SK-N-SH treated with all-trans-retinoic acid at 6 μM for 48 hours (cell line): ENCODE results near the gene OSCAR.

Experiments
- ATAC-seq: fragments of 200-7000 bp; cut with Tn5 transposase; 3 replicates; pipeline ENCODE4 v1.9.1; 2020; ENCODE audit warnings: mild to moderate bottlenecking, moderate library complexity
- BACH2 ChIP-seq: fragments of 250-450 bp; sonication (Bioruptor Pico); IDR thresholded peaks from 2 replicates; pipeline ENCODE4 v1.9.0; 2021; ENCODE audit warnings: mild to moderate bottlenecking, borderline replicate concordance
- CSDC2 ChIP-seq: fragments of 250-450 bp; sonication (Bioruptor Pico); IDR thresholded peaks from 2 replicates; pipeline ENCODE4 v1.5.0; 2020; ENCODE audit warnings: mild to moderate bottlenecking, moderate library complexity
- CSRNP3 ChIP-seq: fragments of 250-450 bp; sonication (Bioruptor Pico); IDR thresholded peaks from 2 replicates; pipeline ENCODE4 v1.5.1; 2021; ENCODE audit warnings: mild to moderate bottlenecking, moderate library complexity
- ESRRG ChIP-seq: fragments of 250-450 bp; sonication (Bioruptor Pico); IDR thresholded peaks from 2 replicates; pipeline ENCODE4 v1.6.1; 2021; ENCODE audit warnings: mild to moderate bottlenecking
- POU6F1 ChIP-seq: fragments of 250-450 bp; sonication (Bioruptor Pico); IDR thresholded peaks from 2 replicates; pipeline ENCODE4 v1.8.0; 2021; ENCODE audit warnings: low read depth, mild to moderate bottlenecking, moderate library complexity, borderline replicate concordance
- PPARA ChIP-seq: fragments of 250-450 bp; sonication (Bioruptor Pico); IDR thresholded peaks from 2 replicates; pipeline ENCODE4 v1.5.0; 2020; ENCODE audit warnings: mild to moderate bottlenecking, borderline replicate concordance
- TCF4 ChIP-seq: fragments of 250-450 bp; sonication (Bioruptor Pico); IDR thresholded peaks from 2 replicates; pipeline ENCODE4 v1.8.0; 2021; ENCODE audit warnings: mild to moderate bottlenecking, moderate library complexity, borderline replicate concordance
- TOX ChIP-seq: fragments of 250-450 bp; sonication (Bioruptor Pico); IDR thresholded peaks from 2 replicates; pipeline ENCODE4 v1.8.0; 2021; ENCODE audit warnings: mild to moderate bottlenecking, moderate library complexity, borderline replicate concordance
- ZC3H10 ChIP-seq: fragments of 250-450 bp; sonication (Bioruptor Pico); IDR thresholded peaks from 2 replicates; pipeline ENCODE4 v1.5.1; 2021; ENCODE audit warnings: mild to moderate bottlenecking, moderate library complexity
- ZFP3 ChIP-seq: fragments of 250-450 bp; sonication (Bioruptor Pico); IDR thresholded peaks from 2 replicates; pipeline ENCODE4 v1.5.0; 2020; ENCODE audit warnings: mild to moderate bottlenecking, moderate library complexity
- ZFP30 ChIP-seq: fragments of 450-650 bp; formaldehyde crosslinking; IDR thresholded peaks from 2 replicates; pipeline ENCODE4 v1.5.0; 2022; ENCODE audit warnings: mild to moderate bottlenecking, moderate library complexity
- ZNF565 ChIP-seq: fragments of 450-650 bp; formaldehyde crosslinking; conservative IDR thresholded peaks from 2 replicates; pipeline ENCODE4 v1.5.0; 2020; ENCODE audit warnings: low read depth, mild to moderate bottlenecking, moderate library complexity
- ZNF70 ChIP-seq: fragments of 450-650 bp; formaldehyde crosslinking; IDR thresholded peaks from 2 replicates; pipeline ENCODE4 v1.5.0; 2020; ENCODE audit warnings: mild to moderate bottlenecking, moderate library complexity
- ZNF8 ChIP-seq: fragments of 450-650 bp; formaldehyde crosslinking; IDR thresholded peaks from 2 replicates; pipeline ENCODE4 v1.5.0; 2020; ENCODE audit warnings: mild to moderate bottlenecking, moderate library complexity
- TF ChIP-seq, protein P1 (sequence below): fragments of 250-450 bp; sonication (Bioruptor Pico); IDR thresholded peaks from 2 replicates; pipeline ENCODE4 v1.5.1; 2020; ENCODE audit warnings: low read depth, mild to moderate bottlenecking, moderate library complexity
- TF ChIP-seq, protein P2 (sequence below): fragments of 250-450 bp; sonication (Bioruptor Pico); IDR thresholded peaks from 2 replicates; pipeline ENCODE4 v1.8.0; 2020; ENCODE audit warnings: mild to moderate bottlenecking, moderate library complexity, borderline replicate concordance
- TF ChIP-seq, protein P3 (sequence below): fragments of 250-450 bp; sonication (Bioruptor Pico); IDR thresholded peaks from 2 replicates; pipeline ENCODE4 v1.5.0; 2020; ENCODE audit warnings: mild to moderate bottlenecking, moderate library complexity

The OSCAR gene

DNA sequence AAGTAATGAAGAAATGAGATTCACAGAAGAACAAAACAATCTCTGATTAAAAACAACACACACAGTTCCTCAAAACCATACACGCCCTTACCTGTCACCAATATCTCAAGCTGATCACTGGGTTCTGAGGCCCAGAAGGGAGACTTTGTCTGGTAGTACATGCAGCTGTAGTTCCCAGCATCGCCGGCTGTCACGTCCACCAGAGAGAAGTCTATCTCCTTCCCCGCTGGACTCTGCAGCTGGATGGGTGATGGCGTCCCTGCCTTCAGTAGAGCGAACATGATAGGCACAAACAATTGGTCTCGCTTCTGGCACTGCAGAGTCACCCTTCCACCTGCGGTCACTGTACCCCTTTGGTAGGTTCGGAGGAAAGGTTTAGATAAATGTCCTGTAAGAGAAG lies 26.8 kb downstream of the OSCAR start:
- no peak for TF ChIP-seq ZNF565
- TF ChIP-seq TCF4 (CRISPR knock-in tag): no peak
- no peak for TF ChIP-seq TOX (CRISPR knock-in tag)
- no peak for TF ChIP-seq PPARA
- TF ChIP-seq CSRNP3 (CRISPR knock-in tag): no peak
- TF ChIP-seq CSDC2 (CRISPR knock-in tag): no peak
- no peak for TF ChIP-seq BACH2 (CRISPR knock-in tag)
- no peak for TF ChIP-seq ZFP30 (CRISPR knock-in tag)
- TF ChIP-seq ZFP3 (CRISPR knock-in tag): no peak
- TF ChIP-seq ZNF70 (CRISPR knock-in tag): no peak
- no peak for TF ChIP-seq ZNF8 (CRISPR knock-in tag)
- TF ChIP-seq, protein P1, sequence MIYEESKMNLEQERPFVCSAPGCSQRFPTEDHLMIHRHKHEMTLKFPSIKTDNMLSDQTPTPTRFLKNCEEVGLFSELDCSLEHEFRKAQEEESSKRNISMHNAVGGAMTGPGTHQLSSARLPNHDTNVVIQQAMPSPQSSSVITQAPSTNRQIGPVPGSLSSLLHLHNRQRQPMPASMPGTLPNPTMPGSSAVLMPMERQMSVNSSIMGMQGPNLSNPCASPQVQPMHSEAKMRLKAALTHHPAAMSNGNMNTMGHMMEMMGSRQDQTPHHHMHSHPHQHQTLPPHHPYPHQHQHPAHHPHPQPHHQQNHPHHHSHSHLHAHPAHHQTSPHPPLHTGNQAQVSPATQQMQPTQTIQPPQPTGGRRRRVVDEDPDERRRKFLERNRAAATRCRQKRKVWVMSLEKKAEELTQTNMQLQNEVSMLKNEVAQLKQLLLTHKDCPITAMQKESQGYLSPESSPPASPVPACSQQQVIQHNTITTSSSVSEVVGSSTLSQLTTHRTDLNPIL (CRISPR knock-in tag): no peak
- ATAC-seq: no peak

GRCh38 chr19:54069470-54069869 lies 31.1 kb downstream of the OSCAR start:
- no peak for ATAC-seq
- TF ChIP-seq, protein P1 (CRISPR knock-in tag): no peak
- TF ChIP-seq, protein P2, sequence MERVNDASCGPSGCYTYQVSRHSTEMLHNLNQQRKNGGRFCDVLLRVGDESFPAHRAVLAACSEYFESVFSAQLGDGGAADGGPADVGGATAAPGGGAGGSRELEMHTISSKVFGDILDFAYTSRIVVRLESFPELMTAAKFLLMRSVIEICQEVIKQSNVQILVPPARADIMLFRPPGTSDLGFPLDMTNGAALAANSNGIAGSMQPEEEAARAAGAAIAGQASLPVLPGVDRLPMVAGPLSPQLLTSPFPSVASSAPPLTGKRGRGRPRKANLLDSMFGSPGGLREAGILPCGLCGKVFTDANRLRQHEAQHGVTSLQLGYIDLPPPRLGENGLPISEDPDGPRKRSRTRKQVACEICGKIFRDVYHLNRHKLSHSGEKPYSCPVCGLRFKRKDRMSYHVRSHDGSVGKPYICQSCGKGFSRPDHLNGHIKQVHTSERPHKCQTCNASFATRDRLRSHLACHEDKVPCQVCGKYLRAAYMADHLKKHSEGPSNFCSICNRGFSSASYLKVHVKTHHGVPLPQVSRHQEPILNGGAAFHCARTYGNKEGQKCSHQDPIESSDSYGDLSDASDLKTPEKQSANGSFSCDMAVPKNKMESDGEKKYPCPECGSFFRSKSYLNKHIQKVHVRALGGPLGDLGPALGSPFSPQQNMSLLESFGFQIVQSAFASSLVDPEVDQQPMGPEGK (CRISPR knock-in tag): no peak
- TF ChIP-seq ZNF8 (CRISPR knock-in tag) (no peak), TCF4 (CRISPR knock-in tag) (no peak), PPARA (no peak), CSRNP3 (CRISPR knock-in tag) (no peak), ESRRG (no peak), POU6F1 (CRISPR knock-in tag) (no peak), ZC3H10 (CRISPR knock-in tag) (no peak)
- TF ChIP-seq, protein P3, sequence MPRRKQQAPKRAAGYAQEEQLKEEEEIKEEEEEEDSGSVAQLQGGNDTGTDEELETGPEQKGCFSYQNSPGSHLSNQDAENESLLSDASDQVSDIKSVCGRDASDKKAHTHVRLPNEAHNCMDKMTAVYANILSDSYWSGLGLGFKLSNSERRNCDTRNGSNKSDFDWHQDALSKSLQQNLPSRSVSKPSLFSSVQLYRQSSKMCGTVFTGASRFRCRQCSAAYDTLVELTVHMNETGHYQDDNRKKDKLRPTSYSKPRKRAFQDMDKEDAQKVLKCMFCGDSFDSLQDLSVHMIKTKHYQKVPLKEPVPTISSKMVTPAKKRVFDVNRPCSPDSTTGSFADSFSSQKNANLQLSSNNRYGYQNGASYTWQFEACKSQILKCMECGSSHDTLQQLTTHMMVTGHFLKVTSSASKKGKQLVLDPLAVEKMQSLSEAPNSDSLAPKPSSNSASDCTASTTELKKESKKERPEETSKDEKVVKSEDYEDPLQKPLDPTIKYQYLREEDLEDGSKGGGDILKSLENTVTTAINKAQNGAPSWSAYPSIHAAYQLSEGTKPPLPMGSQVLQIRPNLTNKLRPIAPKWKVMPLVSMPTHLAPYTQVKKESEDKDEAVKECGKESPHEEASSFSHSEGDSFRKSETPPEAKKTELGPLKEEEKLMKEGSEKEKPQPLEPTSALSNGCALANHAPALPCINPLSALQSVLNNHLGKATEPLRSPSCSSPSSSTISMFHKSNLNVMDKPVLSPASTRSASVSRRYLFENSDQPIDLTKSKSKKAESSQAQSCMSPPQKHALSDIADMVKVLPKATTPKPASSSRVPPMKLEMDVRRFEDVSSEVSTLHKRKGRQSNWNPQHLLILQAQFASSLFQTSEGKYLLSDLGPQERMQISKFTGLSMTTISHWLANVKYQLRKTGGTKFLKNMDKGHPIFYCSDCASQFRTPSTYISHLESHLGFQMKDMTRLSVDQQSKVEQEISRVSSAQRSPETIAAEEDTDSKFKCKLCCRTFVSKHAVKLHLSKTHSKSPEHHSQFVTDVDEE (CRISPR knock-in tag): no peak
